Fibroblast of lung (primary cell): ENCODE data around the gene CD164L2. TPM values are rescaled to one million over a fixed set of nuclear protein-coding genes. Genes with fewer than 3 reads are reported as not detected.
A peak's percentile ranks its signal among the peaks of the same experiment; 100 is the strongest.

Experiments
- DNase-seq, 2 donors: peaks; one replicate each; pipeline versions ENCODE4 v3.0.0 to v3.0.0-alpha.2; 2010; ENCODE audit warnings: low read depth in 2 of 2
- H2AFZ ChIP-seq: 2 replicates; pipeline ENCODE4 v1.5.1; 2012; ENCODE audit warnings: low read length, control low read depth, inconsistent platforms
- H3K27ac ChIP-seq: 2 replicates; pipeline ENCODE4 v1.5.1; 2011; ENCODE audit warnings: low read length, control low read depth; ENCODE audit not compliant: insufficient read depth
- H3K27me3 ChIP-seq: 2 replicates; pipeline ENCODE4 v1.5.1; 2011; ENCODE audit warnings: mild to moderate bottlenecking, low read length; ENCODE audit not compliant: control insufficient read depth, insufficient read depth
- H3K36me3 ChIP-seq: 2 replicates; pipeline ENCODE4 v1.5.1; 2011; ENCODE audit warnings: low read length; ENCODE audit not compliant: control insufficient read depth, insufficient read depth
- H3K4me1 ChIP-seq: 2 replicates; pipeline ENCODE4 v1.5.1; 2011; ENCODE audit warnings: low read length; ENCODE audit not compliant: control insufficient read depth, insufficient read depth; ENCODE audit errors: extremely low read depth
- H3K4me2 ChIP-seq: 2 replicates; pipeline ENCODE4 v1.5.1; 2011; ENCODE audit warnings: low read length, control low read depth; ENCODE audit not compliant: insufficient read depth; ENCODE audit errors: extremely low read depth
- H3K4me3 ChIP-seq, 4 experiments: fragments of 200-600 bp in 1 of 4; sonication (generic) in 1 of 4; replicated peaks in 1 of 4; 2 replicates each; pipeline ENCODE4 v1.5.1; 2011 to 2016; ENCODE audit warnings: low read length in 4 of 4, low read depth in 3 of 4, mild to moderate bottlenecking in 3 of 4, control low read depth in 2 of 4, inconsistent platforms in 1 of 4, mixed read lengths in 1 of 4; ENCODE audit not compliant: insufficient read depth in 1 of 4; ENCODE audit errors: control extremely low read depth in 1 of 4
- H3K79me2 ChIP-seq: 2 replicates; pipeline ENCODE4 v1.5.1; 2012; ENCODE audit warnings: mild to moderate bottlenecking, low read length, inconsistent platforms; ENCODE audit not compliant: control insufficient read depth, insufficient read depth
- H3K9ac ChIP-seq: 2 replicates; pipeline ENCODE4 v1.5.1; 2011; ENCODE audit warnings: mild to moderate bottlenecking, low read length, control low read depth; ENCODE audit not compliant: insufficient read depth
- H3K9me3 ChIP-seq: 2 replicates; pipeline ENCODE4 v1.5.1; 2012; ENCODE audit warnings: low read depth, low read length; ENCODE audit not compliant: control insufficient read depth, insufficient read depth
- H4K20me1 ChIP-seq: 2 replicates; pipeline ENCODE4 v1.5.1; 2011; ENCODE audit warnings: low read length; ENCODE audit not compliant: control insufficient read depth, insufficient read depth; ENCODE audit errors: extremely low read depth
- EZH2 ChIP-seq: IDR thresholded peaks from 2 replicates; pipeline ENCODE4 v1.5.1; 2012; ENCODE audit warnings: low read length, control low read depth, mild to moderate bottlenecking; ENCODE audit errors: missing control alignments
- polyA plus RNA-seq, 2 donors: library from polyadenylated mRNA; depleted of rRNA in 1 of 2; stranded (reverse) in 1 of 2; unstranded in 1 of 2; fragments of >200 nt; gene quantifications; 2 replicates each; pipeline ENCODE4 v1.2.1, GENCODE V29; 2011 to 2012; ENCODE audit warnings: missing spikeins in 1 of 2
- total RNA-seq: library from RNA; depleted of rRNA; stranded (reverse); fragments of >200 nt; gene quantifications from 2 replicates; pipeline ENCODE4 v1.2.1, GENCODE V29; 2014
- TF ChIP-seq, protein P1 (sequence below), 2 donors: IDR thresholded peaks in 1 of 2; conservative IDR thresholded peaks in 1 of 2; 1 replicate in 1 of 2; 2 replicates in 1 of 2; pipeline ENCODE4 v1.5.1; 2011 to 2012; ENCODE audit warnings: low read length in 2 of 2, control low read depth in 1 of 2, inconsistent platforms in 1 of 2, low read depth in 1 of 2, mild to moderate bottlenecking in 1 of 2

The CD164L2 gene
- total and polyA plus RNA-seq, 2 donors (not counting 1 experiment from before 2014, with no cell fraction given): not detected

DNA sequence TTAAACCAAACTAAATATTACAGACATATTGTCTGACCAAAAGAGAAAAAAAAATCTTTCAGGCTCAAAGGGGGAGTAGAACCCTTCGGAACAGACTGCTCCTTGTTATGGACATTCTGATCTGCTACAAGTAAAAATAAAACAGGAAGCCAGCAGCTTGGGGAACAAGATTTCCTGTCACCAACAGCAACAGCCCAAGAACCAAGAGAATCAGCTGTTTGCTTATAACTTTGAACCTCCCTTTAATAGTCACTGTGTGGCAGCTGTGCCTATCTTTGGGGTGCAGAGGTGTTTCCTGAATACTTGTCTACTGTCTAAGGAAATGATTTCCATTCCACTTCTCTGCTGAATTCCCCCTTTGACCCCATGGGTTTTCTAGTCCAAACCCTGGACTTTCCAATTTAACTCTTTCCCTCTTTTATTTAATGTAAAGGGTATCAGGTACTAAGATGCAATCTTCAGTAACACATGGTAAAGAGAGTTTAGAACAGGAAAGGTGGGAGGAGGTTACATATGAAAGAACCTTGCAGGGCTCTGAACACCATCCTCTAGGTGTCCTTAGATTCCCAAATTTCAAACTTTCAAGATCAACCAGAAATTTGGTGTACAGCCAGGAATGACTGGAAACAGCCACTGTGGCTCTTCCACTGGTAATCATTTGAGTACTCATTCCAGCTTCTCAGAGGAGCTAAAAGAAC, 47.9 kb upstream of the CD164L2 start:
- Histone ChIP-seq H2AFZ (no peak overlapping the region), H3K27me3 (no peaks in the 10 kb centered on the region), H3K36me3 (peaks cover 4% of the 10 kb centered on the region), H3K4me3 (no peak overlapping the region), H3K9ac (no peak overlapping the region), H3K4me2 (no peak overlapping the region), H4K20me1 (no peaks in the 10 kb centered on the region), H3K79me2 (peaks cover 53% of the 10 kb centered on the region), H3K27ac (no peak overlapping the region), H3K4me1 (peaks cover 22% of the 10 kb centered on the region), H3K9me3 (no peaks in the 10 kb centered on the region)
- no peak for TF ChIP-seq EZH2
- TF ChIP-seq, protein P1, sequence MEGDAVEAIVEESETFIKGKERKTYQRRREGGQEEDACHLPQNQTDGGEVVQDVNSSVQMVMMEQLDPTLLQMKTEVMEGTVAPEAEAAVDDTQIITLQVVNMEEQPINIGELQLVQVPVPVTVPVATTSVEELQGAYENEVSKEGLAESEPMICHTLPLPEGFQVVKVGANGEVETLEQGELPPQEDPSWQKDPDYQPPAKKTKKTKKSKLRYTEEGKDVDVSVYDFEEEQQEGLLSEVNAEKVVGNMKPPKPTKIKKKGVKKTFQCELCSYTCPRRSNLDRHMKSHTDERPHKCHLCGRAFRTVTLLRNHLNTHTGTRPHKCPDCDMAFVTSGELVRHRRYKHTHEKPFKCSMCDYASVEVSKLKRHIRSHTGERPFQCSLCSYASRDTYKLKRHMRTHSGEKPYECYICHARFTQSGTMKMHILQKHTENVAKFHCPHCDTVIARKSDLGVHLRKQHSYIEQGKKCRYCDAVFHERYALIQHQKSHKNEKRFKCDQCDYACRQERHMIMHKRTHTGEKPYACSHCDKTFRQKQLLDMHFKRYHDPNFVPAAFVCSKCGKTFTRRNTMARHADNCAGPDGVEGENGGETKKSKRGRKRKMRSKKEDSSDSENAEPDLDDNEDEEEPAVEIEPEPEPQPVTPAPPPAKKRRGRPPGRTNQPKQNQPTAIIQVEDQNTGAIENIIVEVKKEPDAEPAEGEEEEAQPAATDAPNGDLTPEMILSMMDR (conservative IDR thresholded peaks at IDR 0.05 in 1 of 2, IDR thresholded peaks at IDR 0.05 in 1 of 2; ENCODE audit: low read depth in 1 of 2, low read length in 2 of 2): no peak
- DNase-seq: peak; percentile 29 to 30

GRCh38 chr1:27429029-27429425, 45.9 kb upstream of the CD164L2 start:
- Histone ChIP-seq H3K9ac (no peak overlapping the region), H3K27ac (no peak overlapping the region), H3K4me3 (peak overlapping the region in 1 of 4 experiments; percentile 1), H4K20me1 (no peaks in the 10 kb centered on the region), H3K27me3 (no peaks in the 10 kb centered on the region), H3K36me3 (peaks cover 6% of the 10 kb centered on the region), H3K9me3 (no peaks in the 10 kb centered on the region), H3K79me2 (peaks cover 41% of the 10 kb centered on the region), H3K4me1 (peaks cover 22% of the 10 kb centered on the region), H3K4me2 (peak overlapping the region; percentile 37), H2AFZ (no peak overlapping the region)
- TF ChIP-seq, protein P1 (conservative IDR thresholded peaks at IDR 0.05 in 1 of 2, IDR thresholded peaks at IDR 0.05 in 1 of 2; ENCODE audit: low read depth in 1 of 2, low read length in 2 of 2): no peak
- no peak for TF ChIP-seq EZH2
- DNase-seq: no peak

DNA sequence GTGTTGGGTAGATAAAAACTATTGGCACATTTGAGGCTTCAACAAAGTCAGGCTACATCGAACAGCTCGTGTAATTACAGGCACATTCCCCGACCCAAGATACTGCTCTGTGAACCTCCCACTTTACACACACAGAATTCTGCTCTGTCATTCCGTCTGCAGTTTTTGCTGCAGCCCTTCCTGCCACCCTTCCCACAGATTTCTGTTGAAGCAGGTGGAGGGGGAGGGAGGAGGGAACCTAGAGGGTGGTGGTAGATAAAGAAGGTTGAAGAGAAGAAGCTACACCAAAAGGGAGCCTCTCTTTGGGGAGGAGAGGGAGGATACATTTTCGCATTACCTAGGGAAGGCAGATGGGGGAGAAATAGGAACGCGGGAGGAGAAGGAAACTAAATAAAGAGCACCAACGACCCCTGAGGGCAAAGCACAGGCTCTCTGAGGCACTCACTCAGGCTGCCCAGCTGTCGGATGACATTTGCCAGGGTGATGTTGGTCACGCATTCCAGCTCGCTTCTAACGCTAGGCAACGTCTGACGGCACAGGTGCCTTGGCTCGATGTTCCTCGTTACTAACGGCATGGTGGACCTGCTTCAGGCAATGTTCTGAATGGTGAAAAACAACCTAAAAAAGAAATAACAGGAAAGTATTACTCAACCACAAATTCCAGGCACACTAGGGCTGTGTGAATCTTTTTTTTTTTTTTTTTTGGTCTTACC, 45.3 kb upstream of the CD164L2 start:
- H3K27ac ChIP-seq: no peak overlapping the region
- no peak overlapping the region for H3K9ac ChIP-seq
- peak overlapping the region in 2 of 4 experiments; percentile 1 to 28 for H3K4me3 ChIP-seq
- peak overlapping the region; percentile 37 for H3K4me2 ChIP-seq
- H3K36me3 ChIP-seq: peaks cover 6% of the 10 kb centered on the region
- H3K79me2 ChIP-seq: peaks cover 37% of the 10 kb centered on the region
- peaks cover 22% of the 10 kb centered on the region for H3K4me1 ChIP-seq
- H2AFZ ChIP-seq: no peak overlapping the region
- H4K20me1 ChIP-seq: no peaks in the 10 kb centered on the region
- DNase-seq: no peak
- TF ChIP-seq, protein P1 (conservative IDR thresholded peaks at IDR 0.05 in 1 of 2, IDR thresholded peaks at IDR 0.05 in 1 of 2; ENCODE audit: low read depth in 1 of 2, low read length in 2 of 2): no peak
- TF ChIP-seq EZH2: no peak
- H3K27me3 ChIP-seq: no peaks in the 10 kb centered on the region
- no peaks in the 10 kb centered on the region for H3K9me3 ChIP-seq
